GM18858 (cell line): ENCODE data around the gene PRRC1.

Experiments
- ATAC-seq: cut with Tn5 transposase; IDR thresholded peaks from one replicate; pipeline ENCODE4 v1.9.1; 2021; ENCODE audit not compliant: unreplicated experiment

Gene PRRC1

DNA sequence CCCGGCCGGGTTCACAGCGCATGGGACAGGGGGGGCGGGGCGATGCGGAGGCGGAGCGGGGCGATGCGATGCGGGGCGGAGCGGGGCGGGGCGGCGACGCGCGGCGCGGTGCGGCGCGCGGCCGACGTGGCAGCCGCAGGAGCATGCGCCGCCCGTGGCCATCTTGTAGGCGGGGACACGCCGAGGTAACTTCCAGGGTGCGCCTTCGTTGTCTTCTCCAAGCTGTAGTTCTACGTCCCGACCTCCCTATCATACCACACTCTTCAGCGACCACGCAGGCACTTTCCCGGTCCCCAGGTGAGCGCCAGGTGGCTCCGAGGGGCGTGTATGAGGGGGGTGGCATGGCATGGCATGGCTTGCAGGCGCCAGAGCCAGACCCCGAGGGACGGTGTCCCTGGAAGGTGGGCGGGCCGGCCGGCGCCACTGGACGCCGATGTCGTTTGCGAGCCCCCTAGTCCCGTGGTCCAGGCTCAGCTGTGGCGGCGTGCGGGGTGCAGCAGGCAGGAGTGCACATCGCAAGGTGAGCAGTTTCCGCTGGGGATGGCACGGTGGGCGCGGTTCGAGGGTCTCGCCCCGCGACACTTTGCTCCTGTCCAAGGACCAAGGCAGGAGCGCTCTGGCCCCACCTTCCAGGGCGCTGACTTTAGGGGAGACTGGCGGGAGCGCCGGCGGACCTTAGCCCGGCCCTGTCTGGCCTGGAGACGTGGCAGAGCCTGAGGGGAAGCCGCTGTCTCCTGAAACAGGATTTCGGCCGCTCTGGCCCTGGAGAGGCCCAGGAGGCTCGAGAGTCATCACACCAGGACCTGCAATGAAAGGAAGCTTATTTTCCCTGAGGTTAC is at the start of gene PRRC1:
TSS of gene PRRC1 (plus strand) at position 161 of the 839 bp plus-strand sequence. CDS start 5,840 bp downstream, outside the sequence.
- ATAC-seq: peak; percentile 89

DNA sequence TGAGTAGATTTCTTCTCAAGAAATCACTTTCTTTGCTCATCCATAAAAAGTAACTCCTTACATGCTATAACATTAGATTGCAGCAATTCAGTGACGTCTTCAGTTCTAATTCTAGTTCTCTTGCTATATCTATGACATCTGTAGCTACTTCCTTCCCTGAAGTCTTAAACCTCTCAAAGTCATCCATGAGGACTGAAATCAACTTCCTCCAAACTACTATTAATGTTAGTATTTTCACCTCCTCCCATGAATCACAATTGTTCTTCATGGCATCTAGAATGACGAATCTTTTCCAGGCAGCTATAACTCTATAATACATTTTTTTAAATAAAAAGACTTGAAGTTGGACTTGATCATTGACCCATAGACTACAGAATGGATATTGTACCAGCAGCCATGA is 46.2 kb upstream of the PRRC1 start:
- ATAC-seq: no peak

DNA sequence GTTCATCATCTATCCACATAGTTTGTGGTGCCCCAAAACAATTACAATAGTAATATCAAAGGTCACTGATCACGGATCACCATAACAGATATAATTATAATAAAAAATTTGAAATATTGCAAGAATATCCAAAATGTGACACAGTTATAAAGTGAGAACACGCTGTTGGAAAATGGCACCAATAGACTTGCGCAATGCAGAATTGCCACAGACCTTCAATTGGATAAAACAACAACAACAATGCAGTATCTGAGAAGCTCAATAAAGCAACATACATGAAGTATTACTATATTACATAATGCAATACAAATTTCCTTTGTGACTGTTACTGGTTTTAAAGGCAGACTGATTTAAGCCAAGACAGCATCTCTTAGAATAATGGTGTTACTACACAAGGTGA is 44.7 kb upstream of the PRRC1 start:
- ATAC-seq: no peak

DNA sequence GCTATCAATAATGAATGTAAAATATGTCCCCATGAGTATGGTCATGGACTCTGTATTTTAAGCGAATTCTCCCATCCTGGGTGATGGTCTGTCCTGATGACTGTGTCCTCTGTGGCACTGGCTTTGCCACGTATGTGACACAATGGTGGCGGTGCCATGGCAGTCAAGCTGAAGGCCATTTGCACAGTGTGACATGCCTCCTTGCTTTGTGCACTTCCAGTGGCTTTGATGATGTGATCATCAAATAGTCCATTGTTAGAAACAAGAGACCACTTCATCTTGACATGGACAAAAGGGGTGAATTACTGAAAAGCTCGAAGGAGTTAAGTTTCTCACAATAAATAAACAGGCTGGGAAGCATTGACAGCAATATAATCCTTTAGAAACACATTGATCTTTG is 31.0 kb upstream of the PRRC1 start:
- no peak for ATAC-seq

DNA sequence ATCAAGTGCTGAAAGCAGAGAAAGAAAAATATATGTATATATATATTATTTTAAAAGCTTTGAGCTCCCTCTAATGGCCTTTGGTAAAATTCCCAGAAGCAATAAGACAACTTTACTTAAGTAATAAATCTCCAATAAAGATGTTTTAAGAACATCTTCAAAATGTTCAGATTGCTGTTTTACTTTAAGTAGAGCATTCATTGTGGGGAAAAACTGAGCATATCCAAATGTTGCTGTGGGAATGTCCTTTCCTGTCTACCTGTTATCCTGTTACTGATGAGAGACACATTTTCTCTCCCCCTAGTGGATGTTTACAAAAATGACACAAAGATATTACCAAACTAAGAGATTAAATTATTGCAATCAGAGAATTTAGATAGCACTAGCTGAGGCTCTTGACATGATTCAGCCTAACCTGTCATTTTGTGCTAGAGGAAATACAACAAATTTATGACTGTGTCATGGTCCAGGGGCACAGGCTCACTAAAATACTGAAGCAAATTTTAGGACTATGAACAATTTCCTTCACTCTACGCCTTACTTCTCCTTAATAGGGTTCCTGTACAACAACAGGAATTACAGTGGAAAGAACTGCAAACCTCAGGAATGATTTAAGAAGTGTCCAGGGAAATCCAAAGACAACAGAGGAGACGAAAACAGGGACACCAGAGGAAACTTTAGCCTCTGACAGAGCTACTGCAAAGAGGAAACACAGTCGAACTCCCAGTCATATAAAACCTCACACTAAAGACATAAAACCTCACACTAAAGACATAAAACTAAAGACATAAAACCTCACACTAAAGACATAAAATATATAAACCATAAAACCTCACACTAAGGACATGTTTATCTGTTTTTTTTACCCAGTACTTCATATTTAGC is 24.3 kb upstream of the PRRC1 start:
- ATAC-seq: peak; percentile 85

DNA sequence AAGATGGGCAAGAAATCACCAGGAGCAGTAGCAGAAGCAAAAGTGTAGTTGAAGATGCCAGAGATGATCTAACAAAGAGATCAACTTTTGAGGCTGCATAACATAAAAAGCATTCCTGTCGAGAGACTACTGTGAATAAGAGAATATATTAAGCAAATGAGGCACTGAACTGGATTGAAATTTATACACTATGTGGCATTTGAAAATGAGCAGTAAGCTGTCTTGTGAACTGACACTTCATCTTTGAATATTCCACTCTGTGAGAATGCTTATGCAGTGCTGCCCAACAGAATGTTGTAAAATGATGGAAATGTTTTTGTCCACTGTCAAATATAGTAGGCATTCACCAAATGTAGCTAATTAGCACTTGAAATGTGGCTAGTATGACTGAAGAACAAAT is 18.9 kb upstream of the PRRC1 start:
- ATAC-seq: no peak

DNA sequence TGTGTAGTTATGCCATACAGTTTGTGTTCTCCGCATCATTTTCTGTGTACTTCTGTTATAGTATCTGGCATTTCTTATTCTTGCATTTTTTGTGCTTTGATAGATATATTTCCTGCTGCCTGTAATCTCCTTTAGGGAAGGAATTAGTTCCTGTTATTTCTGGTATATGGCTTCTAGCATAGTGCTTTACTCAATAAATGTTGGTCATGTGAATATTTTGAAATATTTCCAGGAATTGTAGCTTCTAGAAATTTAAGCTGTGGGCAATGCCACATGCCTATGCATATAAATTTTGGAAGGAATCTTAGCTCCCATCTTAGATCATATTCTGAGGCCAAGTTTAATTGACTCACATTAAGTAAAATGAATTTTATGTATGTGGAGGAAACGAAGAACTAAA is 11.5 kb upstream of the PRRC1 start:
- ATAC-seq: no peak

DNA sequence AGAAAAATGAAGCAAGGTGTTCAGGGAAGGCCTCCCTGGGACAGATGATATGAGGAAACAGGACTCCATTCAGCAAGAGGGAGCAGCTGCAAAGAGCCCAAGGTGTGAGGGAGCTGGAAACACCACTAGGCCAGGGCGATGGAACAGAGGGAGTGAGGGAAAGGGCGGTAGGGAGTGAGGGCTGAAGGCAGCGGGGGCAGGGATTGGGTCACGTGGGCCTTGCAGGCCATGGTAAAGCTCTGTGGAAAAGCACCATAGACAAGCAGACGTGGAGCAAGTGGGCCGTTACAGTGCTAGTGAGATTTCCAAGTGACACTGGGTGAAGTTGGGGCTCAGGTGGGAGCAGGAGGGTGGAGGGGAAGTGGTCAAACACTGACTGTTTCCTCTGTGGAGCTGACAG is 10.8 kb upstream of the PRRC1 start:
- no peak for ATAC-seq

DNA sequence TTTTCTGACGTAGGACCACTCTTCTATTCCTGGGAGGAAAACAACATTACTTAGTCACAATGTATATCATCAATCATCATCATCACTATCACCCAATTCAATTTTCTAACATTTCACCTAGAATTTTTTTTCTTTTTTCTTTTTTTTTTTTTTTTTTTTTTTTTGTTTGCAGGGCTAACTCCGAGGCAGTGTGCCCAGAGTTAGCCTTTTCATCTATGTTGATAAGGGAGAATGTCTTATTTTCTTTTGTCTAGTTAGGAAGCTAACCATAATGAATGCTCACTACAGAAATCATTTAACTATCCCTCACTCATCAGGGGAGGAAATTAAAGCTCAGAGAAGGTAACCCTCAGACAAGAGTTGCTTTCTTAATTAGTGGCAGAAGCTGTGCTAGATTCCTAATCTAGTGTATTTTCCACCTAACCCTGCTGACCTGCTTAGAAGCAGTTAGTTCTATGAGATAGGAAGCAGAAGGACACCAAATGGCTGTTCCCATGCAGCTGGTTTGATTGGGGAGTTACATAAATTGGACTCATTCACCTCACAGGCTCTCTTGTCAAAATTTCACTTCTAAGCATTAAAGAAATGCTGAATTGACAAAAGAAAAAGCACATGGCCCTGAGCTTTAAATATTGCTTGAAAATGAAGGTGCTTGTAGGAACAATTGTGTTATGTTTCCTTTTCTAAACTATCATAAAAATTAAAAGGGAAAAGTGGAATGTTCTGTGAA is 8.6 kb upstream of the PRRC1 start:
- ATAC-seq: no peak

DNA sequence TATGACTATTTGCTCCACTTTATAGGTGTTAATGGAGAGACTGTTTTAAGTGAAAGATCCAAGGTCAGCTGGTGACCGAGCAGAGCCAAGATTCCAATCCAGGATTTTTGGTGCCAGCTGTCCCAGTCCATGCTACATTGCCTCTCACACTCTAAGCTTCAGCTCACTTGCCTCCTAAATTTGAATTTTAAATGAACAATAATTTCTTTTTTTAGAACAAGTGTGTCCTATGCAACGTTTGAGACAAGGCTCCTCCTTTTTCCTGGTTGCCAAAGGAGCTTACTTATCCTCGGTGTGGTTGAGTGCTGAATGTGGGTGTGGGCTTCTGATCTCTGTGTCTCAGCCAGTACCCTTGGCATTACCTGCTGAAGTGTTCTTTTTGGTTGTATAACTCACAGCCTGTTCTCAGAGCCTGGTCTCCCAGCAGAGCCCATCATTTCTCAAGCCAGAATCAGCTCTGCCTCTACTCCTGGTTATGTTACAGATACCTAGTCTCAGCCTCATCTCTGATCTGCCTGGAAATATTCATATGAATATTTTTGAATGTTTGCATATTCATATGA is 4.0 kb upstream of the PRRC1 start:
- ATAC-seq: no peak

DNA sequence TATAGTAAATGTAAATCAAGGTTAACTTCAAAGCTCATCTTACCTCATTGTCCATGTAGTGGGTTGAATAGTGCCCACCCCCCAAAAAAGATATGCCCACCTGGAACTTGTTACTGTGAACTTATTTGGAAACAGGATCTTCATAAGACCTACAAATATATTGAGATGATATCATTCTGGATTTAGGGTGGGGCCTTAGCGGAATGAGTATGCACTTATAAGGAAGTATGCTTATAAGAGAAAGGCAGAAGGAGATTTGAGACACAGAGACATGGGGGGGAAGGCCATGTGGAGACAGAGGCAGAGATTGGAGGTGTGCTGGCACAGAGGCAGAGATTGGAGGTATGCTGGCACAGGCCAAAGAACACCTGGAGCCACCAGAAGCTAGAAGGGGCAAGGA is 2.6 kb upstream of the PRRC1 start:
- no peak for ATAC-seq

DNA sequence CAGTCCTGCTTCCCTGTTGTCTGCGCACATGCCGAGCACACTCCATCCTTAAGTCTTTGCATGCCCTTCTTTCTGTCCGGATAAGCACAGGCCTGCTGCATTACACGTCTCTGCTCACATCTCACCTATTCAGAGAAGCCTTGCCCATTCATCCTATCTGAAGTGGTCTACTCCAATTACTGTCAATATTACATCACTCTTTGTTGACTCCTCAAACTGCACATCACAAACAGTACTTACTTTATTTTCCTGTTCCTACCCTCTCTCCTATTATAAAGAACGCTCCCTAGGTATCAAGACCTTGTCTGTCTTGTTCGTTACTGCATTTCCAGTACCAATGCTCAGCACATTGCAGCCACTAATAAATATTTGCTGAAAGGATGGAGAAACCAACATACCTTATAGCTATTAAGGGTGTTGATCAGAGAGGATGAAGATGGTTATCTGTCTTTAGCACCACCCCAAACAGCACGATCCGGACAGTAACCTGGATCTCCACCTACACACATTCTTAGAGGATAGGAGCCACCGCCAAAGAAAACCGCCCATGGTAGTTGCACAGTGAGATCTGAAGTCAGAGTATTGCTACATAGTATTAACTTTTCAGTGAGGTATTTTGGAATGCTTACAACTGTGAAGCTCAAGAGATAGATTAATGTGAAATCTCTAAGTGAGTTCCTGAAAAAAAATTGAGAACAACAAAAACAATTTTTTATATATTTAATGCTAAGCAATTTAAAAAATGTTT is 1.6 kb upstream of the PRRC1 start:
- no peak for ATAC-seq

DNA sequence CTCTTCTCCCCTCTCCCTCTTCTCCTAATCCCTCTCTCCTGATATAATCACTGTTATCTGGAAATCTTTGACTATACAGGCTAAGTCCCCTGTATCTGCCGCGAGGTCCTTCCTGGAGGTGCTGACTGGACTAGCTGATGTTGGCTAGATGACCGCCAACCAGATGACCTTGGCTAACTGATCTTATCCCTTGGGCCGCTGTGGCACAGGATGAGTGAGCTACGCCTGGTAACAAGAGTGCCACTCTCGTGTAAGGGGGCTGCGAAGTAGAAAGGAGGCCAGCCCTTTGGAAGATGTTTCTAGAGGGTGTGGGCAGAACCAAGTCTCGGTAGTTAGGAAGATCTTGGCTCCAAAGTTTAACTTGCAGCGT is 345 bp upstream of the PRRC1 start:
- peak; percentile 17 for ATAC-seq

DNA sequence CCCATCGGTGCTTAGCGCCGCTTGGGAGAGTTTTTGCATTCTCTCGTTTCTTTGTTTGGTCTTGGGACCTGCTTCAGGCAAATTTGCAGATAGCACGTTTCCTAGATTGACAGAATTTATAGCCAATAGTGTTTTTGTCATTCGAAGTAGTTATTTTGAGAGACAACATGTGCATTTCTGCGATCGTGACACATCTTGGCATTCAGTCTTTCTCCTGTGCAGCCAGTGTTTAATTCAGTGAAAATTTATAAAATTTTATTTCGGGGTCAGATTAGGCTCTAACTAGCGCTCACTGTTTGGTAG is 830 bp downstream of the PRRC1 start:
- ATAC-seq: peak; percentile 25

DNA sequence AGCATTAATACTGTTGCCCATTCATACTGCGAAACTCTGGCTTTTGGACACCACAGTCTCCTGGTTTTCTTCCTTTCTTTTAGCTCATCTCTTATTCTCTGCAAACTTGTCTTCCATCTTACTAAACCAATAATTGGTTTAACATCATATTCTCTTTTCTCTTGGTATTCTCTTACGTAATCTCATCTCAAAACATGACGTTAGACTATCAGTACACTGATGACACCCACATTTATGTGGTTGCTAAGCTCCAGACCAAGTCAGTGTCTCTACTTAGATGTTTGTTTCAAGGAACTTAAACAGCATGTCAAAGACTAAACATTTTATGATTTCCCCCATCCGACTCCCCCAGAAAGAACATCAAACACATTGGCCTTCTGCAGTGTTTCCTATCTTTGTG is 2.1 kb downstream of the PRRC1 start:
- ATAC-seq: no peak

DNA sequence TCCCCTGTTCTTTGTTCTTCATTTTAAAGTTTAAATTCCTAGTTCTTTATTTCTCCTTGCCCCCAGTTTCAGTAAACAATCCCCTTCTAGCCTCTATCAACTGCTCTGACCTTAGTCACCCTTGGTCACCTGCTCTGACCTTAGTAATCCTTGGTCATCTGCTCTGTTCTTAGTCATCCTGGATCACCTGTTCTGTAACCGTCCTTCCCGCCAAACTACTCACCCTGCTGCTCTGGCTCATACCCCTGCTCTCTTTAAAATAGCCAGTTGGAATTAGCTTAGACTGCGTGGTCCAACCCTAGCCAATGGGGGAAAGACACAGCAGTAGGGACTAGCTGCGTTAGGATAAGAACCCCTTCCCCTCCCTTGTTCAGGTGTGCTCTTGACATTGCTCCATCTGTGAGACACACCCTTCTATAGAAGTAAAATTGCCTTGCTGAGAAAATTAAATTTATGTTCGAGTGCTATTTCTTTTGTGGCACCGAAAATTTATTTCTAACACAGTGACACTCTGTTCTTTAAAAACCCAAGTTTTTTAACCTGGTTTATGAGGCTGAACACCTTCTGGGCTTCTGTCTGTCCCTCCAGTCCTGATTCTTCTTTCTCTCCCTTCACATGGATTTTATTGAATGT is 3.8 kb downstream of the PRRC1 start:
- ATAC-seq: no peak

DNA sequence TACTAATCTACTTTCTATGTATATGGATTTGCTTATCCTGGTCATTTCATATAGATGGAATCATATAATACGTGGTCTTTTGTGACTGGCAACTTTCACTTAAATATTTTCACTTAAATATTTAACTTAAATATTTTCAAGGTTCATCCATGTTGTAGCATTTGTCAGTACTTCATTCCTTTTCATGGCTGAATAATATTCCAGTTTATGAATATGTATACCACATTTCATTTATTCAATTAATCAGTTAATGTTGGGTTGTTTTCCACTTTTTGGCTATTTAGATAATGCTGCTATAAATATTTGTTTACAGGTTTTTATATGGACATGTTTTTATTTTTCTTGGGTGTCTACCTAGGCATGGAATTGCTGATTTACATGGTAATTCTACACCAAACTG is 7.7 kb downstream of the PRRC1 start:
- no peak for ATAC-seq

DNA sequence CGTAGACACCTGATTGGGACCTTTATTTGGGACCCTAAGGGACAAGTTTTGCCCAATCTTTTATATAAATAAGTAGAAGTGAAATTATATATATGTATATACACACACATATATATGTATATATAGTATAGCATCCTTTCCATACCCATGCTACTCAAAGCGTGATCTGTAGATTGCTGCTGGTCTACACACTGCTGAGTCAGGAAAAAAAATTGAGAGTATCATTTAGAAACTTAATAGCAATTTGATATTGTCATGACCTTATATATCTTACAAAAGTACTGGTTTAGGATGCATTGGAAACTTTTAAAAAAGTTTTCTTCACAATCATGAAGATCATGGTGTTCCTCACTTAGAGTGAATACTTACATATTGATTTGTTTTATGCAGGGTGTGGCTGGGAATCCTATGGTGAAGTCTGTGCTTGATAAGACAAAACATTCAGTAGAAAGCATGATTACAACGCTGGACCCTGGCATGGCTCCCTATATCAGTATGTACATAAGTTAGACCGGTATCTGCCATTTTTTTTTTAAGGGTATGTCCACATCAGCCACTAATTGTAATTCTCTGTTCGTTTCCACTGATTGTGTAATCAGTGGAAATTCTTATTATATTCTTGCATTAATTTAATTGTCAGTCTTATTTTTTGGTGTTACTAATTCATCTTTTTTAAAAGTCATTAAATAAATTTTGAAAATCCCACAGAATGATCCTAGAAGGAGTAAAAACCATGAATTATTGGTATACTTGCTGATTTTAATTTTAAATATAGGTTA is 12.7 kb downstream of the PRRC1 start:
- ATAC-seq: no peak

DNA sequence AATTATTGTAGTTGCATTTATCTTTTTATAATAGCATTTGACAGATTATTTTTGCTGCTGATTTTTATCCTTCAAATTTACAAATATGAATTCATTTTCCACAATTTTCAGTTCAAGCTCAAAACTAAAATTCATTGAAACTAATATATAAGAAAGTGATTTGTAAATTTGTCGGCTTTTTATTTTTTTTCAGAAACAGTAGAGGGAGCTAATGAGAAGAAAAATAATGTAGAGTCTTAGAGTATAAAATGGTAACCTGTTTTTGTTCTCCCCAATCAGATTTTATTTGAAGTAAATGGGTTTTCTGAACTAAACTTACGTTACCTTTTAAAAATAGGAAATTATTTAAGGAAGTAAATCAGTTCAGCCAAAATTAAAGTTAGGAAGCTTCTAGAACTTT is 19.2 kb downstream of the PRRC1 start:
- ATAC-seq: no peak
